Omental fat pad (tissue), 4 donors: ENCODE results near the gene DNAJC11. TPM values are rescaled to one million over a fixed set of nuclear protein-coding genes. Genes with fewer than 3 reads are reported as not detected.
"Not testable (repeated sequence)": the region's sequence is repeated elsewhere in the genome, so short reads cannot be mapped to it uniquely, and the experiment has no call there.

Source experiments
- ATAC-seq: fragments of 150-250 bp; one replicate; pipeline ENCODE4 v1.9.1; 2016; ENCODE audit warnings: mild to moderate bottlenecking, moderate library complexity; ENCODE audit not compliant: low FRiP score
- DNase-seq: peaks from one replicate; pipeline ENCODE4 v3.0.0-alpha.2; 2019; ENCODE audit warnings: low spot score
- CTCF ChIP-seq, 3 donors: fragments of 450-650 bp; IDR thresholded peaks; one replicate each; pipeline ENCODE4 v1.5.1; 2016 to 2017; ENCODE audit warnings: antibody characterized with exemption in 3 of 3, mild to moderate bottlenecking in 3 of 3, moderate library complexity in 2 of 3
- total RNA-seq, 4 donors: library from RNA; depleted of rRNA; stranded (reverse); fragments of >200 nt; gene quantifications; one replicate each; pipeline ENCODE4 v1.1.0, GENCODE V29; 2016

DNAJC11 gene
- total RNA-seq, 4 donors from 2014 or later = 26.2 to 50.9 (median 30.5) TPM

DNA sequence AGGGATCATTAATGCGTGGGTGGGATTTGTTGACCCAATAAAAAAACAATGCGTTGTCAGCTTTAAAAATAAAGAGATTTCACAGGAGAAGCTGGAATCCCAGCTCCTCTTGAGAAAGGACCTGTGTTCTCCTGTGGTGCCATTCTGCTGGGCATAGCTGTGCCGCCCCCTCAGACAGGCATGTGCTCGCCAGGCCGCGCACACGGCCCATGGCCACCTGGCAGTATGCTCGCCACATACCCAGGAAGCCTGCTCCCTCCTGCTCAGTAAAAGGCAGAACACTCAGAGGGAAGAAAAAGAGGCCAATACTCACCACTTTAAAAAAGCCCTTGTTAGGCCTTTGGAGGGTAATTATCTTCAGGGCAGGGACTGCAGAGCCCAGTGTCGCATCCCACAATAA is 63.8 kb downstream of the DNAJC11 start:
- DNase-seq = no peak
- ATAC-seq = no peak
- TF ChIP-seq CTCF (IDR thresholded peaks at IDR 0.05) = no peak

DNA sequence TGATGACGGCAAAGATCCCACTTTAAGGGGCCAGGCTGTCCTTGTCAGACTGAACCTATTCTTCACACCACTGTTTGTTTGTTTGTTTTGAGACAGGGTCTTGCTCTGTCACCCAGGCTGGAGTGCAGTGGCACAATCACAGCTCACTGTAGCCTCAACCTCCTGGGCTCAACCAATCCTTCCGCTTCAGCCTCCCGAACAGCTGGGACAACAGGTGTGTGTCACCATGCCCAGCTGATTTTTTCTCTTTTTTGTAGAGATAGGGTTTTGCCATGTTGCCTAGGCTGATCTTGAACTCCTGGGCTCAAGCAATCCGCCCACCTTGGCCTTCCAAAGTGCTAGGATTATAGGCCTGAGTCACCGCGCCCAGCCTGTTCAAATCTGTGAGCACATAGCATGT is 64.8 kb downstream of the DNAJC11 start:
- not testable (repeated sequence) for DNase-seq, ATAC-seq

DNA sequence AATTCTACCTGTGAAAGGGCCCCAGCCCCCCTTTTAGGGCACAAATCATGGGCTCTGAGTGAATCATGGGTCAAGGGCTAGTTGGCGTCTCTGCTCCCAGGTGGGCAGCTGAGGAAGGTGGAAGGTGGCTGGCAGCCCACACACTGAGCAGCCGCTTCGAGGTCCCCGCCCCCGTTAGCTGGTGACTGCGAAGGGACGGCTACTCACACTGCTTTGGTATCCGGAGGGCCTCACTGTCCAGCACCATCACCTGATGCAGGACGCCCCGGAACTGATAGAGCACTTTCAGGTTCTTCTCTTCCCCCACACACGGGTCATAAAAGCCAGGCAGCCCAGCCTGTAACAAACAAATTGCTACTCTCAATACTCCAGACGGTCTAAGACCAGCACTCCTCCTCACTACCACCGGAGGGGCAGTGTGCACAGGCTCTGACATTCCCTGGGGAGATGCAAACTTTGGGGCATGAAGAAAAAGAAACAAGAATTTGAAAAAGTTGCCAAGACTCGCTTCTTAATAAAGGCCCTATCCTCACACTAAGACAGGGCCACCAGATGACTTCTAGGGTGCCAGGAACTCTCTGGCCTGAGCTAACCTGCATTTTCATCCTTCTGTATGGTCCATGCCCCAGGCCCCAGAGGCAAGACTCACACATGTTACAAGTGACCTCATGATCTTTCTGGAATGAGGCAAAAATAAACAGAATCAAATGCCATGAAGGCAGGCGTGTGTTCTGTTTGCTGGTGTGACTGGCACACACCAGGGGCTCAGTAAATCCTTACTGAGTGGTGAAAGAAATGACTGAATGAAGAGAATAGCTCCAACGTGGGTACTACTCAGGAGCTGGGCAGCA is 65.5 kb downstream of the DNAJC11 start:
- no peak for ATAC-seq
- DNase-seq = no peak
- no peak for TF ChIP-seq CTCF (IDR thresholded peaks at IDR 0.05)

GRCh38 chr1:6635161-6635909 is 66.3 kb downstream of the DNAJC11 start:
- no peak for TF ChIP-seq CTCF (IDR thresholded peaks at IDR 0.05)
- no peak for ATAC-seq
- no peak for DNase-seq

DNA sequence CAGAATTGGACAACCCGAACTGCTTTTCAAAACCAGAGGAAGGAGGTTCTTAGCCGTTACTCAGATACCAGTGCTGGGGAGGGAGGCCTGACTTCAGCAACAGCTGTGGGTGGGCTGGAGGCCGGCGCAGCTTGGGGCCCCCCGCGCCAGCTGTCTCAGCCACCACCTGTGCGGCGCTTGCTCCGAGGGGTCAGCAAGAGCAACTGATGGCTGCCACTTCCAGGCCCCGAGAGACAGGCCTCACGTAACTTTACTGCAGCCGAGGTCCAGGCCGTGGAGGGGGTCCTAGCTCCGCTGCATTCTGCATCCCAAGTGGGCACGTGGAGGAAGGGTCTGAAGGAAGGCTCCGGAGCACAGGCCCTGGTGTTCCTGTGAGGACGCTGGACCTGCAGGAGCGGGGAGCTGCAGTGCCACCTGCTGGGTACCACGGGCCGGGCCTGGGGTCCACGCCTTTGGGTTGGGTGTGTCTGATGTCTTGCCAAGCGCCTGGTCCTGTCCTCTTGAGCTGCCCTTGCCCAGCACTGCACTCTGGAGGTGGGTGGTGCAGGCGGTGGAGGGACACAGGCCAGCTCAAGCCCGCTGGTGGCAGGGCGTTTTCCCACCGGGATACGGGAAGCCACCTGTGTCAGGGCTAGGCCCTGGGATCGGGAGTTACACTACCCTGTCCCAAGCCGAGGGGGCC is 67.1 kb downstream of the DNAJC11 start:
- no peak for DNase-seq
- peak; percentile 37 for ATAC-seq
- TF ChIP-seq CTCF (IDR thresholded peaks at IDR 0.05) = no peak

- DNase-seq (no peak), ATAC-seq (no peak)
These were observed 68.8 kb downstream of the DNAJC11 start for GRCh38 chr1:6632588-6633514.

More at GRCh38 chr1:6632588-6633514, 68.8 kb downstream of the DNAJC11 start:
- TF ChIP-seq CTCF (IDR thresholded peaks at IDR 0.05) = no peak
